Stomach (tissue), 4 donors: ENCODE data around the gene EXOC3L1.

Experiments
- EP300 ChIP-seq: sonication (generic); formaldehyde crosslinking; IDR thresholded peaks from one replicate; pipeline ENCODE4 v1.6.1; 2017; ENCODE audit warnings: antibody characterized with exemption
- POLR2A ChIP-seq, 4 donors: fragments of 450-650 bp; IDR thresholded peaks; one replicate each; pipeline ENCODE4 v1.6.1; 2016; ENCODE audit warnings: antibody characterized with exemption in 4 of 4, control low read depth in 2 of 4, mild to moderate bottlenecking in 1 of 4, moderate library complexity in 1 of 4
- TF ChIP-seq, protein P1 (sequence below), 7 experiments: fragments of 450-650 bp in 4 of 7; fragments of 200-600 bp in 3 of 7; sonication (generic) in 3 of 7; IDR thresholded peaks; one replicate each; pipeline ENCODE4 v1.5.1; 2016 to 2019; ENCODE audit warnings: antibody characterized with exemption in 7 of 7, control low read depth in 2 of 7, mild to moderate bottlenecking in 1 of 7

DNA sequence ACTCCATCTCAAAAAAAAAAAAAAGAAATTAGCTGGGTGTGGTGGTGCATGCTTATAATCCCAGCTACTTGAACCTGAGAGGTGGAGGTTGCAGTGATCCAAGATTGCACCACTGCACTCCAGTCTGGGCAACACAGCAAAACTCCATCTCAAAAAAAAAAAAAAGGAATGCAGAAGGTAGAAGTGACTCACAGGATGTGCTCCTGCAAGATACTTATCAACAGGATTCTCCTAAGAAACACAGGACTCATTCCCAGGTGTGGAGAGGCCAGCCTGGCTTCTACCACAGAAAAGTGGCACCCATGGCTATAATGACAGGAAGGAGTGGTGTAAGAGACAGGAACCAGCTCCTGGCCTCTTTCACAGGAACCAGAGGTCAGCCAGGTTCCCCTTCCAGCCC is 22.8 kb upstream of the EXOC3L1 start:
- TF ChIP-seq, protein P1, sequence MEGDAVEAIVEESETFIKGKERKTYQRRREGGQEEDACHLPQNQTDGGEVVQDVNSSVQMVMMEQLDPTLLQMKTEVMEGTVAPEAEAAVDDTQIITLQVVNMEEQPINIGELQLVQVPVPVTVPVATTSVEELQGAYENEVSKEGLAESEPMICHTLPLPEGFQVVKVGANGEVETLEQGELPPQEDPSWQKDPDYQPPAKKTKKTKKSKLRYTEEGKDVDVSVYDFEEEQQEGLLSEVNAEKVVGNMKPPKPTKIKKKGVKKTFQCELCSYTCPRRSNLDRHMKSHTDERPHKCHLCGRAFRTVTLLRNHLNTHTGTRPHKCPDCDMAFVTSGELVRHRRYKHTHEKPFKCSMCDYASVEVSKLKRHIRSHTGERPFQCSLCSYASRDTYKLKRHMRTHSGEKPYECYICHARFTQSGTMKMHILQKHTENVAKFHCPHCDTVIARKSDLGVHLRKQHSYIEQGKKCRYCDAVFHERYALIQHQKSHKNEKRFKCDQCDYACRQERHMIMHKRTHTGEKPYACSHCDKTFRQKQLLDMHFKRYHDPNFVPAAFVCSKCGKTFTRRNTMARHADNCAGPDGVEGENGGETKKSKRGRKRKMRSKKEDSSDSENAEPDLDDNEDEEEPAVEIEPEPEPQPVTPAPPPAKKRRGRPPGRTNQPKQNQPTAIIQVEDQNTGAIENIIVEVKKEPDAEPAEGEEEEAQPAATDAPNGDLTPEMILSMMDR (IDR thresholded peaks at IDR 0.05) = no peak
- no peak for TF ChIP-seq EP300
- TF ChIP-seq POLR2A (IDR thresholded peaks at IDR 0.05) = no peak
